ENCODE measurements around the gene RPL22. TPM values are rescaled to one million over a fixed set of nuclear protein-coding genes. Genes with fewer than 3 reads are reported as not detected.

The RPL22 gene
- total RNA-seq, 1 donor from 2014 or later: 193 TPM

DNA sequence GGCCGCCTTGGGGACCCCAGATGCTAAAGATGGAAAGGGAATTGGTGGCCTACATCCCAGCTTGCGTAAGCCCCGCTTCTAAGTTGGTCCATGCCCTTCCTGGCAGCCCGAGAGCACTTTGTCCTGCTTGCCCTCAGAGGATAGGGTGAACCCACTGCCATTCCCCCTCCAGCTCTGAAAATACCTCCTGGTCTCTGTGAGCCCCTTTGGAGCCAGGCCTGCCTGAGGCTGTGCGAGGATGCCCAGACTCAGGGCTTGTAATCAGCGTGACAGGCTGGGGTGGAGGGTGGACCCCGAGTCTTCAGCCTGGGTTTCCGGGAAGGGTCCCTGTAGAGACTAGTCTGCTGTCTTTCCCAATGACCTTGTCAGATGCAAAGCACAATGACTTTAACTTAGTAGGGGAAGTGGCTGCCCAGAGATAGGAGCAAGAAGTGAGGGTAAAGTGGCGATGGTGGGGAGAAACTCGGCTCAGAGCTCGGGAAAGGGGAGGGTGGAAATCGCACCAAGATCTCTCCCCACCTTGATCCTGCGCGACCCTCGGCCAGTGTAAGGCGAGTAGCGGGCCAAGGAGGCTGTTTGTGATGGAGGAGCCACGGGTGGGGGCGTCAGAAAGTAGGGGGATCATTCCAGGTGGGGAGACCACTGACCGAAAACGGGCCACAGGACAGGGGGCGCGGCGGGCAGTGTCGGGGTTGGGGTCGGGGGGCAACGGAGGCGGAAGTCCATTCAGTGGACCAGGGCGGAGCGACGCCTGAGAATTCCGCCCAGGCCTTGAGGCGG lies 41.9 kb upstream of the RPL22 start:
- DNase-seq (ENCODE audit: low read depth): no peak
- Histone ChIP-seq H3K27me3 (ENCODE audit: control insufficient read depth, insufficient read depth, low read length) (peaks cover 66% of the 10 kb centered on the region), H3K36me3 (ENCODE audit: control insufficient read depth, insufficient read depth, low read length) (no peaks in the 10 kb centered on the region), H3K4me3 (ENCODE audit: low read depth, low read length) (no peak overlapping the region)
- TF ChIP-seq, protein P1, sequence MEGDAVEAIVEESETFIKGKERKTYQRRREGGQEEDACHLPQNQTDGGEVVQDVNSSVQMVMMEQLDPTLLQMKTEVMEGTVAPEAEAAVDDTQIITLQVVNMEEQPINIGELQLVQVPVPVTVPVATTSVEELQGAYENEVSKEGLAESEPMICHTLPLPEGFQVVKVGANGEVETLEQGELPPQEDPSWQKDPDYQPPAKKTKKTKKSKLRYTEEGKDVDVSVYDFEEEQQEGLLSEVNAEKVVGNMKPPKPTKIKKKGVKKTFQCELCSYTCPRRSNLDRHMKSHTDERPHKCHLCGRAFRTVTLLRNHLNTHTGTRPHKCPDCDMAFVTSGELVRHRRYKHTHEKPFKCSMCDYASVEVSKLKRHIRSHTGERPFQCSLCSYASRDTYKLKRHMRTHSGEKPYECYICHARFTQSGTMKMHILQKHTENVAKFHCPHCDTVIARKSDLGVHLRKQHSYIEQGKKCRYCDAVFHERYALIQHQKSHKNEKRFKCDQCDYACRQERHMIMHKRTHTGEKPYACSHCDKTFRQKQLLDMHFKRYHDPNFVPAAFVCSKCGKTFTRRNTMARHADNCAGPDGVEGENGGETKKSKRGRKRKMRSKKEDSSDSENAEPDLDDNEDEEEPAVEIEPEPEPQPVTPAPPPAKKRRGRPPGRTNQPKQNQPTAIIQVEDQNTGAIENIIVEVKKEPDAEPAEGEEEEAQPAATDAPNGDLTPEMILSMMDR (IDR thresholded peaks at IDR 0.05; ENCODE audit: insufficient read depth, low read length, poor library complexity, severe bottlenecking): no peak

DNA sequence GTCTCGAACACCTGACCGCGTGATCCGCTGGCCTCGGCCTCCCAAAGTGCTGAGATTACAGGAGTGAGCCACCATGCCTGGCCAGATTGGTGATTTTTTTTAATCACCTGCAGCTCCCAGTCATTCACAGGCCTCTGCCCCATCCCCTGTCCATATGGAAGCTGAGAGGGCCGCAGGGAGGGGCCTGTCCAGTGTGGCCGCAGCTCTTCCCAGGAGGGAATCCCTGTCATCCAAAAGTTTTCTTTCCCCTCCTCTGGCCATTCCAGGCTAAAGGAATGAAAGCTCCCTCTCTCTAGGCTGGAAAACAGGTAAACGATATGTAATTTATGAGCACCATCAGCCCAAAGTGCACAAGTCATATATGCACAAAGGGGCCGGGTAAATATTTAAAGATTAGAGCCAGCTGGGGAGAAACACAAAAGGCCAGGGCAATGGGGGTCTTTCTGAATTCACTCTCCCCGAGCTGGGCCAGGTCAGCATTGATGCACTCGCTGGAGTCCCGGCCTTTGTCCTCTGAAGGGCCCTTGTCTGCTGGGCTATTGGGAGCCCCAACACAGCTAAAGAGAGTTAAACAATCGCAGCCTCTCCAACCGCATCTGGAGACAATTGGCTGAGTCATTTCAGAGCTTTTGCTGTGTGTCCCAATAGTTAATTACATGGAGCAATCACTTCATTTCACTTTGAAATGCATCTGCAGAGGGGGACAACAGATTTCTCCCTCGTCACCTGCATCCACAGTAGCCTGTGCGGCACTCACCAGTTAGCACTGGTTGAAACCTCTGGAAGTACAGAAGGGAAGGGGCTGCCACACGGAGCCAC lies 40.8 kb upstream of the RPL22 start:
- Histone ChIP-seq H3K4me3 (ENCODE audit: low read depth, low read length) (no peak overlapping the region), H3K36me3 (ENCODE audit: control insufficient read depth, insufficient read depth, low read length) (no peaks in the 10 kb centered on the region), H3K27me3 (ENCODE audit: control insufficient read depth, insufficient read depth, low read length) (peaks cover 55% of the 10 kb centered on the region)
- TF ChIP-seq, protein P1 (IDR thresholded peaks at IDR 0.05; ENCODE audit: insufficient read depth, low read length, poor library complexity, severe bottlenecking): no peak
- no peak for DNase-seq (ENCODE audit: low read depth)

DNA sequence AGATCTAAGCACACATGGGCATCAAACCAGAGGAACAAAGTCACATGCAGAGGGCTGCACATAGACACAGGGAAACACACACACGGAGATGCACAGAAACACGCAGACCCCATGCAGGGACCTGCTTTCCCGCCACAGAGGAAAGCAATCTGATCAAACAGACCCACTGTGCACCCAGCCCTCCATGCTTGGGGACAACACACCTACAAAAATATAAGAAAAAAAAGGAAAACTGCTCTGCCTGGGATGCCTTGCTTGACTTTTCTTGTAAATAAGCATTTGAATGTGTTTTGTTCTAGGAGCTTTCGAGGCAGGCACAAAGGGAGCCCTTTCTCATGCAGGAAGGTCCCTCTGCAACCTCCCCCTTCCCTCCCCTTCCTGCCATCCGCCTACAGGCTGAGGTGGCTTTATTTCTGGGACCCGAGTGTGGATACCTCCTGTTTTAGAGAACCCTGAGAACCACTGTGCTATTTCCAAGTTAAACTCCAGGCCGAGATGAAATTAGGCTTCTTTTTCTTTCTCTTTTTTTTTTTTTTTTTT lies 39.9 kb upstream of the RPL22 start:
- no peak overlapping the region for H3K4me3 ChIP-seq (ENCODE audit: low read depth, low read length)
- no peaks in the 10 kb centered on the region for H3K36me3 ChIP-seq (ENCODE audit: control insufficient read depth, insufficient read depth, low read length)
- DNase-seq (ENCODE audit: low read depth): no peak
- H3K27me3 ChIP-seq (ENCODE audit: control insufficient read depth, insufficient read depth, low read length): peaks cover 49% of the 10 kb centered on the region
- TF ChIP-seq, protein P1 (IDR thresholded peaks at IDR 0.05; ENCODE audit: insufficient read depth, low read length, poor library complexity, severe bottlenecking): no peak

DNA sequence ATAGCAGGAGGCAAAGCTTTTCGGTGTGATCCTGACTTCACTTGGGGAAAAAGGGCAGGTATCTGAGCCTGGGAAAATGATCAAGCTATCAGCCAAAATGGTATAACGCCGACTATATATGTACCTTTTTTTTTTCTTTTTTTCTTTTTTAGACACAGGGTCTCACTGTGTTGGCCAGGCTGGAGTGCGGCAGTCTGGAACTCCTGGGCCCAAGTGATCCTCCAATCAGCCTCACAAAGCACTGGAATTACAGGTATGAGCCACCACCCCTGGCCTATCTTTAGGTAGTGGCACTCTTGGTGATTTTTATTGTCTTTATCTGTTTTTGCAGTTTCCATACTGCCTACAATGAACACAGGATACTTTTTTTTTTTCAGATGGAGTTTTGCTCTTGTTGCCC lies 37.7 kb upstream of the RPL22 start:
- TF ChIP-seq, protein P1 (IDR thresholded peaks at IDR 0.05; ENCODE audit: insufficient read depth, low read length, poor library complexity, severe bottlenecking): no peak
- no peak for DNase-seq (ENCODE audit: low read depth)
- Histone ChIP-seq H3K4me3 (ENCODE audit: low read depth, low read length) (no peak overlapping the region), H3K27me3 (ENCODE audit: control insufficient read depth, insufficient read depth, low read length) (peaks cover 29% of the 10 kb centered on the region), H3K36me3 (ENCODE audit: control insufficient read depth, insufficient read depth, low read length) (peaks cover 3% of the 10 kb centered on the region)

DNA sequence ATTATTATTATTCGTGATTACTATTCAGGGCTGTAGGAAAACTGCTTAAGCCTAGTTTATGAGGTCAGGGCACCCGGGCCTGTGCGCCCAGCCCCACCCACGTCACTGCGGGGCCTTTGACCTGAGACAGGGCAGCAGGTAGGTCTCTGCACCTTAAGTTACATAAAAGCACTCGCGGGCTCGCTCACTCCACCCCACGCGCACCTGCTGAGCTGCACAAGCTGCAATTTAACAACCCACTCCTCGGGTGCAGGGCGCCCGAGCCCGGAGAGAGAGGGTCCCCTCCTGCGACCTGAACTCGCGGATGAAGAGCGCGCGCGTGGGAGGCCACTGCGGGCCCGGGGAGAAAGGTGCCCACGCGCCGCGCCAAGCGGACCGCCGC lies 35.9 kb upstream of the RPL22 start:
- Histone ChIP-seq H3K36me3 (ENCODE audit: control insufficient read depth, insufficient read depth, low read length) (peaks cover 3% of the 10 kb centered on the region), H3K27me3 (ENCODE audit: control insufficient read depth, insufficient read depth, low read length) (peaks cover 11% of the 10 kb centered on the region), H3K4me3 (ENCODE audit: low read depth, low read length) (peak overlapping the region; percentile 70)
- DNase-seq (ENCODE audit: low read depth): no peak
- TF ChIP-seq, protein P1 (IDR thresholded peaks at IDR 0.05; ENCODE audit: insufficient read depth, low read length, poor library complexity, severe bottlenecking): no peak

Measured in kidney epithelial cell (primary cell).